Astrocyte of the cerebellum (primary cell): ENCODE results near the gene TNNT2.

Source experiments
- DNase-seq: peaks from one replicate; pipeline ENCODE4 v3.0.0-alpha.2; 2011; ENCODE audit warnings: low read depth
- H3K4me3 ChIP-seq: 2 replicates; pipeline ENCODE4 v1.5.1; 2011; ENCODE audit warnings: mild to moderate bottlenecking, low read depth, low read length, moderate library complexity
- in situ Hi-C: cut with HindIII; loops from 2 replicates; pipeline ENCODE4 v1.10.0; 2017; ENCODE audit warnings: low sequenced_read_pairs
- TF ChIP-seq, protein P1 (sequence below): IDR thresholded peaks from 2 replicates; pipeline ENCODE4 v1.5.1; 2012; ENCODE audit warnings: low read length, low read depth, moderate library complexity, mild to moderate bottlenecking; ENCODE audit errors: missing control alignments

Gene TNNT2

DNA sequence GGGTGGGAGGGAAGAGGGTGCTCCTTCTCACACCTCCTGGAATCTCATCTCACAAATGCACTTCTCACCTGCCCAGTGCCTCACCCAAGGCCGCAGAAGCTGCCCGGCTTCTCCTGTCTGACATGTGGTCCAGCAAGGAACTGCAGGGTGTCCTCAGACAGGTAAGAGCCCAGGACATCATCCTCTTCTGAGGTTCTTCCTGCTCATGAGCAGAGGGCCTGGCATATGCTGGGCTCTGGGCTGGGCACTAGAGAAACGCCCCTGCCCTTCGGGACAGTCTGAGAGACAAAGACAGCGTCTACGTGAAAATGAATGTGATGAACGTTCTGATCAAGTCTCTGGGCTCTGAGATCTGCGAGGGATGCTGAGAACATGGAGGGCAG lies 51.8 kb downstream of the TNNT2 start:
- TF ChIP-seq, protein P1, sequence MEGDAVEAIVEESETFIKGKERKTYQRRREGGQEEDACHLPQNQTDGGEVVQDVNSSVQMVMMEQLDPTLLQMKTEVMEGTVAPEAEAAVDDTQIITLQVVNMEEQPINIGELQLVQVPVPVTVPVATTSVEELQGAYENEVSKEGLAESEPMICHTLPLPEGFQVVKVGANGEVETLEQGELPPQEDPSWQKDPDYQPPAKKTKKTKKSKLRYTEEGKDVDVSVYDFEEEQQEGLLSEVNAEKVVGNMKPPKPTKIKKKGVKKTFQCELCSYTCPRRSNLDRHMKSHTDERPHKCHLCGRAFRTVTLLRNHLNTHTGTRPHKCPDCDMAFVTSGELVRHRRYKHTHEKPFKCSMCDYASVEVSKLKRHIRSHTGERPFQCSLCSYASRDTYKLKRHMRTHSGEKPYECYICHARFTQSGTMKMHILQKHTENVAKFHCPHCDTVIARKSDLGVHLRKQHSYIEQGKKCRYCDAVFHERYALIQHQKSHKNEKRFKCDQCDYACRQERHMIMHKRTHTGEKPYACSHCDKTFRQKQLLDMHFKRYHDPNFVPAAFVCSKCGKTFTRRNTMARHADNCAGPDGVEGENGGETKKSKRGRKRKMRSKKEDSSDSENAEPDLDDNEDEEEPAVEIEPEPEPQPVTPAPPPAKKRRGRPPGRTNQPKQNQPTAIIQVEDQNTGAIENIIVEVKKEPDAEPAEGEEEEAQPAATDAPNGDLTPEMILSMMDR: no peak
- in situ Hi-C loops: no loop called here
- no peak for DNase-seq
- H3K4me3 ChIP-seq: no peak overlapping the region

DNA sequence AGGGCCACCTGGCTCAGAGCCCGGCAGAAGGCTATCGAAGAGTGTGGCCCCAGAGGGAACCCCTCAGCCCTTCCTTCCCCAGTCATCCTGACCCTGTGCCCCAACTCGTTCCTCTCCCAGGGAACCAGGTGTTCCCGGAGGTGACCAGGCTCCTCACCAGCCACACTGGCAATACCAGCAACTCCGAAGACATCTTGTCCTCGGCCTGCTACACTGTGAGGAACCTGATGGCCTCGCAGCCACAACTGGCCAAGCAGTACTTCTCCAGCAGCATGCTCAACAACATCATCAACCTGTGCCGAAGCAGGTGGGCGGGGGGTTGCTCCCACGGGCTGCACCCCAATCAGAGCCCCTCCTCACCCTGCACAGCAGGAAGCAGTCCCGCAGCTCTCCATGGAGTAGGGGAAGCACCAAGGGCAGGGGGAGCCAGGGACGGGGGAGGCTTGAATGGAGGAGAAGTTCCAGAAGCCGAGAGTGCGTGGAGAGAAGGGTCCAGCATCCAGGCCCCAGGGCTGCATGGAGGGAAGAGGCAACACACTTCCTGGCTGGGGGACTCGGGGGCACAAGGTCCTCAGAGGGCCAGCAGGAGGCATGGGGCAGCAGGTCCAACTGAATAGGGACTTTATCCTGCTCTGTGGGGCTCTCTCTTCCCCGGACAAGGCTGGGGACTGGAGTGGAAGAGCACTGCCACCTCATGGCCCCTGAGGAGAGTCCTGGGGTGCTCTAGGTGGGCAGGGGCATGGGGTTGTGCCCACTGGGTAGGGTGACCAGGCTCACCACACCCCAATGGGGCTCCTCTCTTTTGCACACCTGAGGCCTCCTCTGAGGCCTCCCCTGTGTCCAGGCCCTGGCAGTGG lies 52.4 kb downstream of the TNNT2 start:
- TF ChIP-seq, protein P1: no peak
- no peak for DNase-seq
- in situ Hi-C loops: no loop called here

DNA sequence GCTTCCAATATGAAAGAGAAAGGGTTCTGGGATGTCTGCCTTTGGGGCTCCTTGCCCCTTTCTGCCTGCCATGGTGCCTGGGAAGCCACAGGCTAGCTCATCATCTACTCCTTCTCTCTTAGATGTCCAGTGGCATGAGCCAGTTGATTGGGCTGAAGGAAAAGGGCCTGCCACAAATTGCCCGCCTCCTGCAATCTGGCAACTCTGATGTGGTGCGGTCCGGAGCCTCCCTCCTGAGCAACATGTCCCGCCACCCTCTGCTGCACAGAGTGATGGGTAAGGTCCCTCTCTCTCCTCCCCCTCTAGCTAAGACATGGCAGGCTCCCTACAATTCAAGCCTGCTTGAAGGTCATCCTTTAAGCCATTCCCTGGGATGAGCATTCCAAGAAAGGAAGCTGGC lies 53.2 kb downstream of the TNNT2 start:
- DNase-seq: no peak
- in situ Hi-C loops: no loop called here
- TF ChIP-seq, protein P1: no peak

More for the DNA sequence above, 52.4 kb downstream of the TNNT2 start:
- no peak overlapping the region for H3K4me3 ChIP-seq

DNA sequence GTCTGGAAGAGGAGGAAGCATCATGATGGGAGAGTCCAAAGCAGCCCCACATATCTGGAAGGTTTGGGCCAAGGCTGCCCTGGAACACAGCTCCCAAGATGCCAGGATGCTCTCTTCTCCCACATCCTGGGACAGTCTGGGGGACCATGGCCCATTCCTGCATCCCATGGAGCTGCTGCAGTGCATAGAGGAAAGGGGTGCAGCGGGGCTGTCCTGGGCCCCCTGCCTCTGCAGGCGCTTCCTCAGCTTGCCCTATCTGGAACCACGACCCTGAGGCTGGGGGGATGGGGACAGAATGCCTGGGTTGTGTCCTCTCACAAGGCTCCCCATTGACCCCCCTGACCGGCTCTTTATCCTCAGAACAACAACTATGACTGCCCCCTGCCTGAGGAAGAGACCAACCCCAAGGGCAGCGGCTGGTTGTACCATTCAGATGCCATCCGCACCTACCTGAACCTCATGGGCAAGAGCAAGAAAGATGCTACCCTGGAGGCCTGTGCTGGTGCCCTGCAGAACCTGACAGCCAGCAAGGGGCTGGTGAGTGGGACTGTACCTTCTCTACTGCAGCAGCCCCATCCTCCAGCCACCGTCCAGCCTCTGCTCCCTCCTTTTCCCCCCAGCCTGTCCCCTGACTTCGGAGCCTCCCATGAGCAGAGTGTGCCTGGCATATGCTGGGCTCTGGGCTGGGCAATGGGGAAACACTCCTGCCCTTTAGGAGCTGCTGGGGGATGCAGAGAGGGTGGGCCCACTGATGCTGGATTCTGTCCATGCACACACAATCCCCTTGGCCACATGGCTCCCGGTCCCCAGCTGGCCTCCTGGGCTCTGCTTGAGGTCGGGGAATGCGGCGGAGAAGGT lies 54.6 kb downstream of the TNNT2 start:
- DNase-seq: no peak
- no peak overlapping the region for H3K4me3 ChIP-seq
- TF ChIP-seq, protein P1: no peak
- in situ Hi-C loops: no loop called here

More for the DNA sequence above, 53.2 kb downstream of the TNNT2 start:
- no peak overlapping the region for H3K4me3 ChIP-seq

DNA sequence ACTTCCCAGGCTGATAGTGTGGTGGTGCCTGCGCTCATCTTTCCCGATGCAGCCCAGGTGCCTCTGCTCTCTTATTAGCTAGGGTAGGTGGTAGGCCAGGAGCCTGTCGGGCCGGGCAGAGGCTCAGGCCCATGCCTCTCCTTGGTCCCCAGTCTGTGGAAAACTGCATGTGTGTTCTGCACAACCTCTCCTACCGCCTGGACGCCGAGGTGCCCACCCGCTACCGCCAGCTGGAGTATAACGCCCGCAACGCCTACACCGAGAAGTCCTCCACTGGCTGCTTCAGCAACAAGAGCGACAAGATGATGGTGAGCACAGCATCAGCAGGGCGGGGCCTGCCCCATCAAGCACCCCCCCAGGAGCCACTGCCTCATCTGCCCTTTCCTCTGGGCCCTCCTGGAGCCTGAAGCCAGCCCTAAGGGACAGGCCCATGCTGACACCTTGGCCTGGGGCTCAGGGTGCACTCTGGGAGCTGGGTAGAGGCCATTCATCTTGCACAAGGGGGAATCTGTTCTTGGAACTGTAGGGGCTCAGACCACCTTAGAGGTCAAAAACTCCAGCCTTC lies 55.6 kb downstream of the TNNT2 start:
- TF ChIP-seq, protein P1: no peak
- no peak overlapping the region for H3K4me3 ChIP-seq
- no peak for DNase-seq
- in situ Hi-C loops: no loop called here

DNA sequence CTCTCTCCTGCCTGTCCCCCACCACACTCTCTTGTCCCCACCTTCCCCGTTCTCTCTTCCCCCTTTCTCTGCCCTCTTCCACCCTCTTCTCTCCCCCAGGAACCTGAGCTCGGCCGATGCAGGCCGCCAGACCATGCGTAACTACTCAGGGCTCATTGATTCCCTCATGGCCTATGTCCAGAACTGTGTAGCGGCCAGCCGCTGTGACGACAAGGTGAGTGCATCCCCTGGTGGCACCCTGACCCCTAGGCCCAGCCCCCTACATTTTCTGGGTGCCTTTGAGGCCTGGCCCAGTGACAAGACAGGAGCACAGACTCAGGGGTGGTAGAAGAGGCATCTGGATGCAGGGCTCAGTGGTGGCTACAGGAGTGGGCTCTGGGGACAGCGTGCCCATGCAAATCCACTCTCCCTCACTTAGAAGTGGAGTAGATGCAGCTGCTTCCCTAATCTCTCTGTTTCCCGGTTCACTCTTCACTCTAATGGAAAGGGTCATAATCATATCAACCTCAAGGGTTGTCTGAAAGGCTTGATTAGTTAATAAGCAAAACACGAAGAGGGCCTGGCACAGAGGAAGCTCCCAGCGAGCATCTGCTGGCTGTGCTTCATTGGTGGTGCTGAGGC lies 57.2 kb downstream of the TNNT2 start:
- no peak overlapping the region for H3K4me3 ChIP-seq
- in situ Hi-C loops: no loop called here
- no peak for DNase-seq
- TF ChIP-seq, protein P1: no peak
